Measurements from ENCODE around the gene AKR1D1. TPM values are rescaled to one million over a fixed set of nuclear protein-coding genes. Genes with fewer than 3 reads are reported as not detected.
"Not testable (repeated sequence)": the region's sequence is repeated elsewhere in the genome, so short reads cannot be mapped to it uniquely, and the experiment has no call there.

The AKR1D1 gene
- total RNA-seq, 1 donor from 2014 or later, result not detected

- peaks cover 3% of the 10 kb centered on the region for H3K4me1 Mint-ChIP-seq (ENCODE audit: unreplicated experiment)
- no peaks in the 10 kb centered on the region for H3K36me3 Mint-ChIP-seq (ENCODE audit: low read depth, unreplicated experiment)
- TF ChIP-seq, protein P1, sequence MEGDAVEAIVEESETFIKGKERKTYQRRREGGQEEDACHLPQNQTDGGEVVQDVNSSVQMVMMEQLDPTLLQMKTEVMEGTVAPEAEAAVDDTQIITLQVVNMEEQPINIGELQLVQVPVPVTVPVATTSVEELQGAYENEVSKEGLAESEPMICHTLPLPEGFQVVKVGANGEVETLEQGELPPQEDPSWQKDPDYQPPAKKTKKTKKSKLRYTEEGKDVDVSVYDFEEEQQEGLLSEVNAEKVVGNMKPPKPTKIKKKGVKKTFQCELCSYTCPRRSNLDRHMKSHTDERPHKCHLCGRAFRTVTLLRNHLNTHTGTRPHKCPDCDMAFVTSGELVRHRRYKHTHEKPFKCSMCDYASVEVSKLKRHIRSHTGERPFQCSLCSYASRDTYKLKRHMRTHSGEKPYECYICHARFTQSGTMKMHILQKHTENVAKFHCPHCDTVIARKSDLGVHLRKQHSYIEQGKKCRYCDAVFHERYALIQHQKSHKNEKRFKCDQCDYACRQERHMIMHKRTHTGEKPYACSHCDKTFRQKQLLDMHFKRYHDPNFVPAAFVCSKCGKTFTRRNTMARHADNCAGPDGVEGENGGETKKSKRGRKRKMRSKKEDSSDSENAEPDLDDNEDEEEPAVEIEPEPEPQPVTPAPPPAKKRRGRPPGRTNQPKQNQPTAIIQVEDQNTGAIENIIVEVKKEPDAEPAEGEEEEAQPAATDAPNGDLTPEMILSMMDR (IDR thresholded peaks at IDR 0.05; ENCODE audit: unreplicated experiment), result no peak
- DNase-seq (ENCODE audit: low spot score), result no peak
- H3K9me3 Mint-ChIP-seq (ENCODE audit: unreplicated experiment), result no peaks in the 10 kb centered on the region
- H3K27me3 Mint-ChIP-seq (ENCODE audit: unreplicated experiment), result peaks cover 1% of the 10 kb centered on the region
- no peak overlapping the region for H3K4me3 Mint-ChIP-seq (ENCODE audit: unreplicated experiment)
- H3K27ac Mint-ChIP-seq (ENCODE audit: unreplicated experiment), result no peak overlapping the region
These were observed 14.8 kb downstream of the AKR1D1 start for GRCh38 chr7:138091032-138091431.

DNA sequence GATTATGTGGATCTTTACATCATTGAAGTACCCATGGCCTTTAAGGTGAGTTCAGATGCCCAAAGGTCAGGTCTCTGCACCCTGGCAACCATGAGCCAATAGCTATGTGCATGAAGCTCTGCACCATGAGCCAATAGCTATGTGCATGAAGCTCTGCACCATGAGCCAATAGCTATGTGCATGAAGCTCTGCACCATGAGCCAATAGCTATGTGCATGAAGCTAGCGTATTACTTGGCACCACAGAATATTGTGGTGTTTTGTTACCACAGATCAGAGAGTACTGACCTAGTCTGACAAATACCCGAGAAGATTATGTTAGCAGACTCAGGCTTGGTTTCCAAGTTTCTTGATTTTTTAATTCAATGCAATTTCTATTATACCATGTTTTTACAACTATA lies 15.6 kb downstream of the AKR1D1 start:
- not testable (repeated sequence) for H3K27me3 Mint-ChIP-seq (ENCODE audit: unreplicated experiment); H3K27ac Mint-ChIP-seq (ENCODE audit: unreplicated experiment); H3K9me3 Mint-ChIP-seq (ENCODE audit: unreplicated experiment); DNase-seq (ENCODE audit: low spot score); H3K36me3 Mint-ChIP-seq (ENCODE audit: low read depth, unreplicated experiment); H3K4me1 Mint-ChIP-seq (ENCODE audit: unreplicated experiment); H3K4me3 Mint-ChIP-seq (ENCODE audit: unreplicated experiment)

DNA sequence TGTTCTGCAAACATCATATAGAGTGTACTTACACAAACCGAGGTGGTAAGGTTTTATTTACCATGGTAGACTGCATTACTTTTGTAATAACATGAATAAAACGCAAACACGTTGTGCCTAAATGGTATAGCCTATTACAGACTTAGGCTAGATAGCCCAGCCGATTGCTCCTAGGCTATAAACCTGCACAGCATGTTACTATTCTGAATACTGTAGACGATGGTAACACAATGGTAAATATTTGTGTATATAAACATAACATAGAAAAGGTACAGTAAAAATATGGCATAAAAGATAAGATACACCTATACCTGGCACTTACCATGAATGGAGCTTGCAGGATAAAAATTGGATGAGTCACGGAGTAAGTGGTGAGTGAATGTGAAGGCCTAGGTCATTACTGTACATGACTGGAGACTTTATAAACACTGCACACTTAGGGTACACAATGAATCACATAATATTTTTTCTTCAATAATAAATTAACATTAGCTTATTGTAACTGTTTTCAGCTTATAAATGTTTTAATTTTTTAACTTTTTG lies 16.3 kb downstream of the AKR1D1 start:
- H3K4me1 Mint-ChIP-seq (ENCODE audit: unreplicated experiment), result peaks cover 3% of the 10 kb centered on the region
- peaks cover 1% of the 10 kb centered on the region for H3K27me3 Mint-ChIP-seq (ENCODE audit: unreplicated experiment)
- H3K4me3 Mint-ChIP-seq (ENCODE audit: unreplicated experiment), result no peak overlapping the region
- no peak for DNase-seq (ENCODE audit: low spot score)
- no peak overlapping the region for H3K27ac Mint-ChIP-seq (ENCODE audit: unreplicated experiment)
- no peaks in the 10 kb centered on the region for H3K36me3 Mint-ChIP-seq (ENCODE audit: low read depth, unreplicated experiment)
- no peaks in the 10 kb centered on the region for H3K9me3 Mint-ChIP-seq (ENCODE audit: unreplicated experiment)
- TF ChIP-seq, protein P1 (IDR thresholded peaks at IDR 0.05; ENCODE audit: unreplicated experiment), result no peak

GRCh38 chr7:138095972-138096935 lies 20.0 kb downstream of the AKR1D1 start:
- Mint-ChIP-seq H3K9me3 (ENCODE audit: unreplicated experiment) (no peaks in the 10 kb centered on the region), H3K27ac (ENCODE audit: unreplicated experiment) (no peak overlapping the region), H3K4me1 (ENCODE audit: unreplicated experiment) (peaks cover 3% of the 10 kb centered on the region), H3K27me3 (ENCODE audit: unreplicated experiment) (peaks cover 1% of the 10 kb centered on the region), H3K36me3 (ENCODE audit: low read depth, unreplicated experiment) (no peaks in the 10 kb centered on the region), H3K4me3 (ENCODE audit: unreplicated experiment) (no peak overlapping the region)
- TF ChIP-seq, protein P1 (IDR thresholded peaks at IDR 0.05; ENCODE audit: unreplicated experiment), result no peak
- no peak for DNase-seq (ENCODE audit: low spot score)

DNA sequence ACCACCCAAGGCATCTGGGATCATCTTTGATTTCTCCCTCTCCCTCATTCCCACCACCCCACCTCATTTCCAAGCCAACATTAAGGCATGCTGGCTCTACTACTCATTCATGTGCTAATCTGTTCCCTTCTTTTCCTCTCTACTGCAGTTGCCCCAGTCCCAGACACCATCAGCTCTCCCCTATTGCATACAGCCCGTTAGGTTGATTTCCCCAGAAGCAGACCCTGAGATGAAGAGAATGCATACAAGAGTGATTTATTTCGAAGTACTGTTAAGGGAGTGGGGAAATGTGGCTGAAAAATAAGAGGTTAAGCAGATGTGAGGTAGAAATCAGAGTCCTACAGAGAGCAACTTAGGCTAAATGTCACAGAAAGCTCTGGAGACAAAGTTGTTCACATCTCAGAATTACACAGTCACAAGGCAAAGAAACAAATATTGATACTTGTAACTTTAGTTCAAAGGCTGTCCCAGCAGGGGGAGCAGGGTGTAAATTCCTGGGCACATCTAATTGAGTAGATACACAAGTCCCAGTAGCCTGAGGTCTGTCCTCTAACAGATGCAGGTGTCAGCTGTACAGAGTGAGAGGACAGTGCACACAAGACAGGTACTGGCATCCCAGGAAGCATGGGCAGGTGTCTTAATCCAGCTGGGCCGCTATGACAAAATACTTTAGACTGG lies 20.9 kb downstream of the AKR1D1 start:
- DNase-seq (ENCODE audit: low spot score), result peak; percentile 35
- TF ChIP-seq, protein P1 (IDR thresholded peaks at IDR 0.05; ENCODE audit: unreplicated experiment), result no peak
- no peaks in the 10 kb centered on the region for H3K36me3 Mint-ChIP-seq (ENCODE audit: low read depth, unreplicated experiment)
- peaks cover 1% of the 10 kb centered on the region for H3K27me3 Mint-ChIP-seq (ENCODE audit: unreplicated experiment)
- peaks cover 3% of the 10 kb centered on the region for H3K4me1 Mint-ChIP-seq (ENCODE audit: unreplicated experiment)
- H3K9me3 Mint-ChIP-seq (ENCODE audit: unreplicated experiment), result no peaks in the 10 kb centered on the region
- no peak overlapping the region for H3K4me3 Mint-ChIP-seq (ENCODE audit: unreplicated experiment)
- no peak overlapping the region for H3K27ac Mint-ChIP-seq (ENCODE audit: unreplicated experiment)
